NCI-H2029 (cell line): ENCODE results near the gene MAP2K2.
"Not testable (repeated sequence)": the region's sequence is repeated elsewhere in the genome, so short reads cannot be mapped to it uniquely, and the experiment has no call there.

ENCODE experiments used
- DNase-seq: peaks from one replicate; lab custom pipeline; 2025; lab: John Stamatoyannopoulos, UW

Gene MAP2K2

GRCh38 chr19:4130744-4131438, 7.0 kb upstream of the MAP2K2 start:
- no peak for DNase-seq

GRCh38 chr19:4129050-4129449, 5.1 kb upstream of the MAP2K2 start:
- DNase-seq, result not testable (repeated sequence)

- DNase-seq, result not testable (repeated sequence)
These were observed 3.4 kb upstream of the MAP2K2 start for GRCh38 chr19:4127322-4127721.

- DNase-seq, result no peak
These were observed 716 bp upstream of the MAP2K2 start for GRCh38 chr19:4124638-4125037.

DNA sequence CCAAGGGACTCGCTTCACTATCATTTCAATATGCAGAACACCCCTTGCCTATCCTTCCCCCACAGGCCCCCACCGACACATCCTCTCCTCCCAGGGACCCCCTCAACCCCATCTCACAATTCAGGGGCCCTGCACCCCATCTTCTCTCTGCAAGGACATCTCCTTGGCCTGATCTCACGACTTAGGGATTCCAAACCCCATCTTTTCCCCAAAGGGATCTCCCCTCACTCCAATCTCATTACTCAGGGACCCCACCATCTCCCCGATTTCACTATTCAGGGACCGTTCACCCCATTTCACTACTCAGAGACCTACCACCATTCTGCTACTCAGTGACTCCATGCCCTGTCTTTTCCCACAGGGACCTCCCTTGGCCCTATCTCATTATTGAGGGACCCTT, 1.4 kb downstream of the MAP2K2 start:
- DNase-seq, result no peak

- no peak for DNase-seq
These were observed 2.1 kb downstream of the MAP2K2 start for GRCh38 chr19:4121815-4122214.

GRCh38 chr19:4121273-4121612, 2.7 kb downstream of the MAP2K2 start:
- no peak for DNase-seq

DNA sequence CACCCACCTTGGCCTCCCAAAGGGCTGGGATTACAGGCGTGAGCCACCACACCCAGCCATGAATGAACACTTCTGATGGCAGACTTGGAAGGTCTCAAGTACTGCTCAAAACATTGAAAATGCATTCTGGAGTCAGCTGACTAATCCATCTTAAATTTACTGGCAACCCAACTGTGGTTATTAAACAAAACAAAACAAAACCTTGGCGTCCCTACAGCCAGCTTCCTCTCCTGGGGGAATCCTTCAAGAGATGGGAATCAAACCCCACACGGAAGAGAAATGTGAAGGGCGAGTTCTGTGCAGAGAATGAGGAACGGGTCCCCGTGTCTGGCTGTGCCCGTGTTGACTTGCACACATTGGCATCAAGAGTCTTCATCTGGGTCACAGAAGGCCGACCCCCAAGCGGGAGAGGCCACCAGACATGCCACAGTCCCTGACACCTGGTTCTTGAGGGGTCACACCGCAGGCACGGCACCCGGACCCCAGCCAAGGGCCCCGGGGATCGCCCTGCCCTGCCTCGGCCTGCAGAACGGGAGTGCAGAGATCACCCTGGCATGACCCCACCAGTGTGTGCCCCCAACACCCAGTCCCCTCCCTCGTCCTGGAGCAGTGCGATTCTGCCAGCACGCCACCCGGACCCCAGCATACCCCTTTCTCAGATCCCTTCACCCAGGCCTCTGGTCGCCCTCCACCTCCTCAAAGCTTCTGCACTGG, 3.2 kb downstream of the MAP2K2 start:
- DNase-seq, result no peak

- DNase-seq, result no peak
These were observed 4.2 kb downstream of the MAP2K2 start for GRCh38 chr19:4119763-4120162.

- no peak for DNase-seq
These were observed 8.0 kb downstream of the MAP2K2 start for GRCh38 chr19:4115818-4116385.

DNA sequence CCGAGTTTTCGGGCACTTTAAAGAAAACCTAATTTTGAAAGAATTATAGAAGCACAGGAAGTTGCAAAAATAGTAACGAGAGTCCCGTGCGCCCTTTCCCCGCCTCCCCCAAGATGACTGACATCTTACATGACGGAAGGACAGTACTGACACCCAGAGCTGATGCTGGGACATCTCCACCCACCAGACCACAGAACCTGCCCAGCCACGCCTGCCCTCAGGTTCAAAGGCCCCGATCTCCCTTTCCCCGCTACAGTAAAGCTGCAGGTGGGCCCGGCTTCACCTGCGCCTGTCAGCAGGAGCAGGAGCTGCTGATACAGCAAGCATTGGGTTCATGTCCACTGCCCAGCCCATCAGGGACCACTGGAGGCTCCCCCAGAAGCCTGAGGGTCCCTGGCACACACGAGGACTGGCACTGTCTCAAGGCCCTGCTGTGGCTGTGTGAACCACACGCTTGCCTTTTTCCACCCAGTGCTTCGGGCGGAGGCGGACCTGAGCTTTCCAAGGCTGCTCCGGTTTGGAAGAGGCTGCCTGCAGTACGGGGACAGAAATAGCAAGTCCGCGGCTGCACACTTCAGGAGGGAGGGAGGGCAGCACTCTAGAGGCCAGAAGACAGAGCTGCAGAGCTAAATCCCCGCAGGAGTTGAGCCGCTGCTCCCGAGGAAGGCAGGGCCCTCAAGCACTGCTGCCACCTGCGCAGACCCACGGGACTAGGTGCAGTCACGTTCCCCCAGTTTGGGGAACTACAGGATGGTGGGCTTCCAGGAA, 8.7 kb downstream of the MAP2K2 start:
- no peak for DNase-seq

DNA sequence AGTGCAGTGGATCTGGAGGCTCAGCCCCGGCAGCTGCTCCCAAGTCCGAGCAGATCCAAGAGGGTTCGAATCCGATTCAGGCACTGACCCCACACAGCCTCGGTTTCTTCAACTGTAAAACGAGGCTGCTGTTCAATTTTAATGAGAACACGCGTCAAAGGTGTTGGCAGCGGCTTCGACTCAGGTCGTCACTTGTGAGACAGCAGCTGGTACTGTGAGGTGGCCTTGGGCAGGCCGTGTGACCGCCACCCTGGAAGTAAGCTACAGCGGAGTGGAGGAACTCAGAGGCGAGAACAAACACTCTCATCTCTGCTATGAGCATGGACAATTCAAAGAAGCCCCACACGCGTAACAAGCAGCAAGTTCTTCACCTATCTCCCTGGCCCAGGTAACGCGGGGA, 9.7 kb downstream of the MAP2K2 start:
- DNase-seq, result no peak

DNA sequence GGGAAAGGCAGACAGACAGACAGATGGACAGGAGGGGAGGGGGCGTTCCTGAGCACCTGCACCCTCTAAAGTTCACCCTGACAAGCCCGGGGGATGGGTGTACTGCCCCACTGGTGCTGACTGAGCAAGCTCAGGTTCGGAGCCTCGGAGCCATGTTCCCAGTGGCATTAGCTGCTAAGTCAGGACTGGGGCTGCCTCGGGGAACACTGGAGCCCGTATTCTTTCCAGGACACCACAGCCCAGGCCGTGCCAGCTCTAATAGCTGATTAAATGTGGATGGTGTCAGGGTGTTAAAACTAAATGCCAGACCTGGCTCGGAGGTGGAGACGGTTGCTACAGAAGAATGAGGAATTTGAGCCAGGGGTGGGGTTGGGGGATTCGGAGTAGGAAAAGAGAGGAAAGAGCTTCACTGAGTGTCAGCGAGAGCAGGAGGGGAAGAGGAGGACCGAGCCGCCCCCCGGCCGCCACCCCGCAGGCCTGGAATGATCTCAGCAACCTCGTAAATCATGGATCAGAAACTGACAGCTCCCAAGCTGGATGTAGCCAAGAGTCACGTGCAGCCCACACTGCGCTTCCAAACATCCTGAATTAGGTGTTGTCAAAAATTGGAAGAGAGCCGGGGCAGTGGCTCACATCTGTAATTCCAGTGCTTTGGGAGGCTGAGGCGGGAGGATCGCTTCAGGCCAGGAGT, 10.4 kb downstream of the MAP2K2 start:
- DNase-seq, result no peak

DNA sequence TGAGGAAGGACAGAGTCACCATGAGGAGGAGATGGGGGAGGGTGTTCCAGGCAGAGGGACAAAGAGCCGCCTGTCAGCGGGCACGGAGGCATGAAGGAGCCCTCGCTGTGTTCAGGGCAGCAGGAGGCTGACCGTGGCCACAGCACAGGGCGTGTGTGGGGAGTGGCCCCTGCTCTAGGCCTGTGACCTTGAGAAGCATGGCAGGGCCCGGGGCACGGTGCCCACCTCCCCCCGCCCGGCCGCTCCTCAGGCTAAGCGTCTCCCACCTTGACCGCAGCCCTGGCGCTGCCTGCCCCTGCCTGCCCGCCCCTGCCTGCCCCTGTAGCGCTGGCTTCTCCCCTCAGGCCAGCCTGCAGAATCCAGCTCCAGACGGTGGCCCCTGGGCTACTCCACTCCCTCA, 11.6 kb downstream of the MAP2K2 start:
- no peak for DNase-seq

DNA sequence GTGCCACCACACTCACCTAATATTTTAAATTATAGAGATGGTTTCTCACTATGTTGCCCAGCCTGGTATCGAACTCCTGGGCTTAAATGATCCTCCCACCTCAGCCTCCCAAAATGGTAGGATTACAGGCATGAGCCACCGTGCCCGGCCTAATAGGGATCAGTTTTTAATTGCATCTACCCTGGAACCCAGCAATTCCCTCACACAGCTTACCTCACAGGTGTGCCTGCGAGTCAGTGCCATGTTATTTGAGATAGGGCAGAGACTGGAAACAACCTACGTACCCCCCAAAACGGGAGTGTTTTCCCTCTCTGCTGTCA, 14.3 kb downstream of the MAP2K2 start:
- DNase-seq, result no peak

- DNase-seq, result no peak
These were observed 14.9 kb downstream of the MAP2K2 start for GRCh38 chr19:4108767-4109625.

DNA sequence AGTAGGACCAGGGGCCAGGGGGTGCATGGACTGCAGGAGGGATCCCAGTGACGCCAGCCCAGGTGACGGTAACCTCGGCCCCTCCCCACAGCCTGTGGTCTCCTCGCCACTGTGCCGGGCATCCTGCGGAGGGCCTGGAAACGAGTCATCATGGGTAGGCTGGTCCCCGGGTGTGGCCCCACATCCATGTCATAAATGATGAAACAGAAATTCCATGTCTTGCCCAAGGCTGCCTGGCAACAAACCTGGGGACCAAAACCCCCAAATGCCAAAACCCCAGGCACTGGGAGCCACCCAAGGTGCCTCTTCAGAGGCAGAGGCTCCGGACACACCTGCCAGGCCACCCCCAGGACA, 20.9 kb downstream of the MAP2K2 start:
- no peak for DNase-seq

DNA sequence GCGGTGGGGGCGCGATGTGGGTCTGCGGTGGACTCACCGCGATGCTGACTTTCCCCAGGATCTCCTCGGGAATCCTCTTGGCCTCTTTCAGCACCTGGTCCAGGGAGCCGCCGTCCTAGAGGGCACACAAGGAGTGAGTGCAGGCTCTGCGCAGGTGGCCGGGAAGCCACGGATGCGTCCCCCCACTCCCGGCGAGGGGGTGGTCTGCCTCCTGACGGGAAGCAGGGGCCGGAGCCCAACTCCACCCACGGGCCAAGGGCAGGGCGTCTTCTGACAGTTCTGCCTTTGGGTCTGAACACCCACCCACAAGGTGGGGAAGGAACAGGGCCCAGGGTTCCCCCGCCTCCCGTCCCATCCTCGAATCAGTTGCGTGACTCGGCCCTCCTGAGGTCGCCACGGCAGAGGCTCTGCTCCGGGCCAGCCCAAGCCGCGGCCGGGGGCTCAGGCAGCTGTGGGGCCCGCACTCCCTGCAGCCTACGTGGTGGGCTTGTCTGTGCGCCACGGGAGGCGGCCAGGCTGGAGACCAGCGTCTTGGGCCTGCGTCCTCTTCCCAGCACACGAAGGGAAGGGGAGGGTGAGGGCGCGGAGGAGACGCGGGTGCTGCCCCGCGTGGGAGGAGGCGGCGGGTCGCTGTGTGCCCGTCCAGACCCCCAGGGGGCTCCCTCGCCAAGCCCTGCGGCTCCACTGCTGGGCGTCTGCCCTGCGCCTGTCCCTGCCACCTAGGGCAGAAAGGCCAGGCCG, 21.4 kb downstream of the MAP2K2 start:
- no peak for DNase-seq

DNA sequence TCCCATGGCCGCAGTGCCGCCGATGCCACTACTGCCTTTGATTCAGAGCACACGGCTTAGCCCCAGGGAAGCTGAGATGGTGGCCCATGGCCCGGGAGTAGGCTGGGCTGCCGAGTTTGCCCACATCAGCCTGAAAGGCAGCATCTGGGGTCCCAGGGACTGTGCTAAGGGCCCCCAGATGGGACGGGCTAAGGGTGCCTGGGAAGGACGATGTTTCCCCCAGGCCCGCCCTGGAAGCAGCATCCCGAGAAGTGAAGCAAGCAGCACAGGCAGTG, 22.5 kb downstream of the MAP2K2 start:
- DNase-seq, result no peak

GRCh38 chr19:4100647-4101495, 23.1 kb downstream of the MAP2K2 start:
- DNase-seq, result no peak
